Stimulated activated CD8-positive, alpha-beta memory T cell treated with anti-CD3 and anti-CD28 coated beads, Interleukin-4, amount 100 ng/mL, for 1 hour (primary cell): ENCODE results near the gene TXNRD3.
"Not testable (repeated sequence)": the region's sequence is repeated elsewhere in the genome, so short reads cannot be mapped to it uniquely, and the experiment has no call there.

Source experiments
- DNase-seq, 2 donors: peaks; one replicate each; pipeline ENCODE4 v3.0.0-alpha.2; 2020; ENCODE audit warnings: low read depth in 2 of 2, low spot score in 1 of 2

TXNRD3 gene

DNA sequence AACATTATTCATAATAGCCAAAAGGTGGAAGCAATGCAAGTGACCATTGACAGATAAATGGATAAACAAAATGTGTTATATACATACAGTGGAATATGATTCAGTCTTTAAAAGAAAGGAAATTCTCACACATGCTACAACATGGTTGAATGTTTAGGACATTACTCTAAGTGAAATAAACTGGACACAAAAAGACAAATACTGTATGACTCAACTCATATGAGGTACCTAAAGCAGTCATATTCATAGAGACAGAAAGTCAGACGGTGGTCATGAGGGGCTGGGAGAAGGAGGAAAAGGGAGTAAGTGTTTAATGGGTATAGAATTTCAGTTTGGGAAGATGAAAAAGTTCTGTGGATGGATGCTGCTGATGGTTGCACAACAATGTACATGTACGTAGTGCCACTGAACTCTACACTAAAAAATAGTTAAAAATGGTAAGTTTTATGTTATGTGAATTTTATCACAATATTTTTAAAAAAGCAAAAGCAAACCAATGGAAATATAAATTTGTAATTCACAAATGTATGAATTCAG is 5.3 kb downstream of the TXNRD3 start:
- DNase-seq, result no peak

DNA sequence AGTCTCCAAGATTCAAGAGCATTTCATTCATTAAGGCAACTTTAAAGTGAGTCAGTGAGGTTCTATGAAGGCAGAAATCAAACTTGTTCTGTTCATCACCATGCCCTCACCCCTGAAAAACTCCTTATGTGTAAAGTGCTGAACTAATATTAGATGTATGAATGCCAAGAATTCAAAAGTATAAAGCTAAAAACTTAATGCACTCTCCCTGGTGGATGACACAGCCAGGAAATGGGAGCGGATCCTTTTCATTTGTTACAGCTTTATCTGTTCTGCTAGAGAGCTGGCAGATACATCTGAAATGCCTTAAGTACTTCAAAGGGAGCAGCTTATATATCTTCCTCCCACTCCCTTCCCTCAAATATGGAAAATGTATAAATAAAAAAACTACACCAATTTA is 8.2 kb downstream of the TXNRD3 start:
- no peak for DNase-seq

DNA sequence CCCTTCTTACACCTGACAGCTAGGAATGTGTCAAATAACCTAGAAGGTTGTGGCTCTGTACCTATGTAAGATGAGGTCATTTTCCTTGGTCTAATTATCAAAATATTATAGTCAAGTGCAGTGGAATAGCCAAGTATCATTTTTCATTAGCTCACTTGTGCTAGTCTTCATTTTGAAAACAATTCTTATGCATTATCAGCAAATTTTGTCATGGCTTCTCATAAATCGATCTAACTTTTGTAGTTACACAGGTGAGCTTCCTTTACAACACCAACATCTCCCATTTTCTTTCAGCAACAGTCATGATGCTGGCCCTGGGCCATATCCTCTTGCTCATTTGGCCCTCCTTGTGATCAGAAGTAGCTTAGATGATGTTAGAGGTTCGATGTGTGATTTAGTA is 10.3 kb downstream of the TXNRD3 start:
- no peak for DNase-seq

DNA sequence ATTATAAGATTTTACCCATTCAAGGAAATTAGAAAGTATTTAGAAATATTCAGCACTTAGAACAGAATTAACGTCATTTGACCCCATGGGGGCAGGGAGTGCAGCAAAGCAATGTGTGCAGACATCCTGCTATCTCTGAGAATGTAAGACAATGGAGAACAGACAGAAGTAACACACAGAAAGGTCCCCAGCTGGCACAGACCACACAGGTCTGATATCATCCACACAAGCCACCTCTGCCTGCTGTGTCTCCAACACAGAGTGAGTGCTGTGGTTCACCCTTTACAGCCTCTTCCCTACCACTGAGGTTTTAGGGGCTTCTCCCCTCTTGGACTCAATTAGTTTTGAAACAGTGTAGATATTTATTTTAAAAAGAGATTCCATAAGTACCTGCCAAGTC is 16.1 kb downstream of the TXNRD3 start:
- no peak for DNase-seq

DNA sequence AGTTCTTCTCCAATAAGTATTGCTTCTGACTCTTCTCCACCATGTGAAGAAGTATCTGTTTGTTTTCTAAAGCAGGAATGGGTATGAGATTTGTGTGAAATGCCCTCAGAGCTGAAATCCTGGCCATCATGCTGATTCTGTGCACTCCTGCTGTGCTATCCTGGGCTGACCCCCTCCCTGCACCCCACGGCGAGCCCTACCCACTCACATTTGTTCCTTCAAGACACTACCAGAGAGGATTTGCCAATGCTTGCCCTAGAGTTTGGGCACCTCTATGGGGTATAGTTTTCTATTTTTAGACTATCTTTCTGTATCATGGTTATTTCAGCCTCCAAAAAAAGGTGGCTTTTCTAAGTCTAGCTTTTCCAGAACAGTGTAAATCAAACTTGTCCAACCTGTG is 18.5 kb downstream of the TXNRD3 start:
- no peak for DNase-seq

DNA sequence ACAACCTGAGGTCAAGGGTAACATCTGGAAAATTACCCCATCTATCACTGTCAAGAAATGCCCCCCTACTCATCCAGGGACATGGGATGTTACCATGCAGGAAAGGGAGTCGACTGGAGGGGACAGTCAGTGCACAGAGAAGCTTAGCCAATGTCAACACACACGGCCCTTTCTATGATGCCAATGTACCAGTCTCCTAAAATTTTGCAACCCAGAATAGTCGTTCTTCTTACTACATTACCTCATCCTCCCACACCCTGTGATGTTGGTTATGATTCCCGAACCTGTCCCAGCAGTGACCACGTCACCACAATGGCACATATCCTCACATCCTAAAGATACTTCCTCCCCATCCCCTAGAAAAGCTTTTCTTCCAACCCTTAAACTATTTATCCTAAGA is 20.1 kb downstream of the TXNRD3 start:
- DNase-seq, result no peak

DNA sequence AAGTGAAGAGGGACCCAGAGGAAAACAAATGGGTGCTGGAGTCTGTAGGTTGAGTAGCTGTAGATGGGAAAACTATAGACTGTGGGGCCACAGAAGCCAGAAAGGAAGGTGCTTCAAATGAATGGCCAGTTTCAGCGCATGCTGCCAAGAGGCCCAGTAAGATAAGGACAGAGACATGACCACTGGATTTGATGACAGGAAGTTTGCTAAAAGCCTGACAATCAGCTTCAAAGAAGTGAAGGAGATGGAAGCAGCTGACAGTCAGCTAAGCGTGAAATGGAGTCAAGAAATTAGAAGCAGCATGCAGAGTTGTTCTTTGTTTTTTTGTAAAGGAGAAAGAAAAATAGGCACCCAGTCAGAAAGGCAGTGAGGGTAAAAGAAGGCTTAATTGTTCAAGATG is 24.9 kb downstream of the TXNRD3 start:
- no peak for DNase-seq

DNA sequence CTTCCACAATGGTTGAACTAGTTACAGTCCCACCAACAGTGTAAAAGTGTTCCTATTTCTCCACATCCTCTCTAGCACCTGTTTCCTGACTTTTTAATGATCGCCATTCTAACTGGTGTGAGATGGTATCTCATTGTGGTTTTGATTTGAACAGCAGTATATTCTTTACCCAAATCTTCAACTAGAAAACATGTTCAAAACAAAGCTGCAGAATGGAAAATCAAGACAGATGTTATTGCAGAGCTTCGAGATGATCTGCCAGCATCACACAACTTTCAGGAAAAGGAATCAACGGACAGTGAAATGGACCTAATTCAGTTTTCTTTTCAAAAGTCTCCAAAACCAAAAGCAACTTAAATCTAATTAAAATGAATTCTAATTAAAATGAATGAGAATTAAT is 29.2 kb downstream of the TXNRD3 start:
- not testable (repeated sequence) for DNase-seq

DNA sequence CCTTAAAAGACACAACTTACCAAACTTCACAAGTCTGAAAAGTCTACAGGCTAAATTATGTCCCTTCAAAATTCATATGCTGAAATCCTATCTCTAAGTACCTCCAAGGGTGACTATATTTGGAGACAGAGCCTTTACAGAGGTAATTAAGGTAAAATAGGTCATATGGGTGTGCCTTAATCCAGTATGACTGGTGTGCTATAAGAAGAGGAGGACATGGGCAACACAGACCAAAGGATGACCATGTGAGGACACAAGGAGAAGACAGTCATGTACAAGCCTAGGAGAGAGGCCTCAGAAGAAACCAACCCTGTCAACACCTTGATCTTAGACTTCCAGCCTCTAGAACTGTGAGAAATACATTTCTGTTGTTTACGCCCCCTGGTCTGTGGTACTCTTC is 32.2 kb downstream of the TXNRD3 start:
- DNase-seq, result no peak

DNA sequence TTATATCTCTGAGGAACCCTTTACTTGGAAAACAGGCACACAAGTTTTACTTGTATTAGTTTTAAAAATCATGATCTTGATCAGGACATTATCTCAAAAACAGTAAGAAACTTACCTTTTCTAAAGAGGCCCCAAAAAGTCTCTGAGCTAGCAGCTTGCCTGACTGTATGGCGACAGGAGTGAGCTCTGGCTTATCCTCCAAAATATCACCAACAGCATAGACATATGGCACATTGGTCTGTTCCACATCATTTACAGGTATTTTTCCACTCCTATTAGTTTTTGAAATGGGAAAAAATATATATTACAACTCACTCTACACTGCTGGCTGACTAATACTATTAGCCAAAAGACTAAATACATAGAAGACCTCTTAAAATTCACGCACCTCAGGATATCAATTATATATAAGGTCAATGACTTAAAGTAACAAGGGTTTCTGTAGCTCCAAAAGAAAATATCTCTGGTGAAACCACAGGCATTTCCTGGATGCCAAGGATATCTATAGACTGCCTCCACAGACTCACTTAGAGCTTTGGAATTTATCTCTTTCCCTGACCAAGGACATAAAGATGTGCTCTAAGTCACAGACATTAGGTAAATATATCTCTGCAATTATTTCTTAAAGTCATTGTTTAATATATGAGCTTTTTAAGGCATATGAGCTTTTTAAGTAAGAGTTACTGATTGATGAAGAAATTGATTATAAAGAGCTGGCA is 33.1 kb downstream of the TXNRD3 start:
- no peak for DNase-seq

DNA sequence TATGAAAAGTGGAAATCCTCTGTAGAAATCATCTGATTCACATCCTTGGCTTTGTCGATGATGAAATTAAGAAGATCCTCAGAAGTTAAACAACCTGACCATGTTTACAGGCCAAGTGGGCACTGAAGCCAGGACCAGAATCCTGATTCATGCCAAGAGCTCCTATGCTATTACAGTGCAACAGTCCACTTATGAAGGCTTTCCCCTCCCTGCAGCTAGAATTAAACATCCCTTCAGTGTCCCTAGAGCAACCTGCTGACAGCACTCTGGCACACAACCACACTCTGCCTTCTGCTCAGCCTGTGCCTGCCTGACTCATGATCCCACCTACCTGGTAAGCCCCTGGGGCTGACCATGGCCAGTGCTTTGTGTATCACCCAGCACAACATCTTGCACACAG is 33.8 kb downstream of the TXNRD3 start:
- no peak for DNase-seq

DNA sequence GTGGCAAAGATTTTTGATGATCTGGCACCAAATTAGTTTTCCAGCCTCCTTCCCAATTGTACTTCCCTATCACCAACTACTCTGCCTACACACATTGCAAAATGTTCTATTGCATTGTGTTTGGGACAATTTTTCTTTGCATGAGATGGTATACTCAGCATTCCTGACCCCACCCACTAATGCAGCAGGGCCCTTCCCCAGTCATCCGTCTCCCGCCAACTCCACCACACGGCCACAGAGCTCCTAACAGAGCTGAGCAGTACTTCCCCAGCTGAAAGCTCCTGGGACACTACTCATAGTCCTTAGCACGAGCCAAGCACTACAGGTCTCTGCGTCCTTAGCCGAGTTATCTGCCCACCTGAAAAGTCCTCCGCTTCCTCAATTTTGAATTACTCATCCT is 34.2 kb downstream of the TXNRD3 start:
- DNase-seq, result no peak

DNA sequence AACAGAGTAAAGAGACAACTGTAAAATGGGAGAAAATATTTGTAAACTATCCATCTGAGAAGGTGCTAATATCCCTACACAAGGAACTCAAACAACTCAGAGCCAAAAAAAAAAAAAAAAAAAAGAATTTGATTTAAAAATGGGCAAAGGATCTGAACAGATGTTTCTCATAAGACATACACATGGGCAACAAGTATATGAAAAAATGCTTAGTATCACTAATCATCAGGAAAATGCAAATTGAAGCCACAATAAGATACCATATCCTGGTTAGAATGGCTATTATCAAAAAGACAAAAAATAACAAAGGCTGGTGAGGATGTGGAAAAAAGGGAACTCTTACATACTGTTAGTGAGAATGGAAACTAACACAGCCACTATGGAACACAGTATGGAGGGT is 36.2 kb downstream of the TXNRD3 start:
- no peak for DNase-seq

DNA sequence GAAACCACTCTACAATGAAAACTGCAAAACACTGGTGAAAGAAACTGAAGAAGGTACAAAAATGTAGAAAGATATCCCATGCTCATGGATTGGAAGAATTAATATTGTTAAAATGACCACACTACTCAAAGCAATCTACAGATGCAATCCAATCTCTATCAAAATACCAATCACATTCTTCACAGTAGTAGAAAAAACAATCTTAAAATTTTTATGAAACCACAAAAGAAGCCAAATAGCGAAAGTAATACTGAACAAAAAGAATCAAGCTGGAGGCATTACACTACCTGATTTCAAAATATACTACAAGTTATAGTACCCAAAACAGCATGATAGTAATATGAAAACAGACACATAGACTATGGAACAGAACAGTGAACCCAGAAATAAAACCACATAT is 36.9 kb downstream of the TXNRD3 start:
- DNase-seq, result no peak

DNA sequence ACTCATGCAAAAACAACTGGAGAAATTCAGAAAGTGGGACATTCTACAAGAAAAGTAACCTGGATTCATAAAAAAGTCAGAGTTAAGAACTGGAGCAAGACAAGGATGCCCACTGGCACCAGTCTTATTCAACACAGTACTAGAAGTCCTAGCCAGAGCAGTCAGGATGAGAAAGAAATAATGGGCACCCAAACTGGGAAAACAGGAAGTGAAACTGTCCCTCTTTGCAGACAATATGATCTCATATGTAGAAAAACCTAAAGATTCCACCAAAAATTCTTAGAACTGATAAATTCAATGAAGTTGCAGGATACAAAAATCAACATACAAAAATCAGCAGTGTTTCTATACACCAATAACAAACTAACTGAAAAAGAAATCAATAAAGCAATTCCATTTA is 37.4 kb downstream of the TXNRD3 start:
- no peak for DNase-seq

DNA sequence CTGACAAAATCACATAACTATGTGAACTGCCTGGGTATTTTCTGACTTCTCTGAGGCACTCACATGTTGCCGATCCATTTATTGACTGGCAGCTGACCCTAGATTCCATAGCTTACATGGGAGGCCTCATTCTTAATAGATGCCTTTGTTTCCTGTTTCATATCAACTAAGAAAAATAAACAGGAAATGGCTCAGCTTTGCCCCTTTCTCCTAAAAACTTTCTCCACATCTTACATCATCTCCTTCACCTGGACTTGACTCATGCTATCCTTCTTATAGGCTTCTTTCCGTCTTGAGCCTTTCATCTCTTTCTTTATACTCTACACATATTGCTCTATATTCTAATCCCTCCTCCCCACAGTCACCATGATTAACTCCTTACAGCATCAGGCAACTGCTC is 38.0 kb downstream of the TXNRD3 start:
- no peak for DNase-seq

DNA sequence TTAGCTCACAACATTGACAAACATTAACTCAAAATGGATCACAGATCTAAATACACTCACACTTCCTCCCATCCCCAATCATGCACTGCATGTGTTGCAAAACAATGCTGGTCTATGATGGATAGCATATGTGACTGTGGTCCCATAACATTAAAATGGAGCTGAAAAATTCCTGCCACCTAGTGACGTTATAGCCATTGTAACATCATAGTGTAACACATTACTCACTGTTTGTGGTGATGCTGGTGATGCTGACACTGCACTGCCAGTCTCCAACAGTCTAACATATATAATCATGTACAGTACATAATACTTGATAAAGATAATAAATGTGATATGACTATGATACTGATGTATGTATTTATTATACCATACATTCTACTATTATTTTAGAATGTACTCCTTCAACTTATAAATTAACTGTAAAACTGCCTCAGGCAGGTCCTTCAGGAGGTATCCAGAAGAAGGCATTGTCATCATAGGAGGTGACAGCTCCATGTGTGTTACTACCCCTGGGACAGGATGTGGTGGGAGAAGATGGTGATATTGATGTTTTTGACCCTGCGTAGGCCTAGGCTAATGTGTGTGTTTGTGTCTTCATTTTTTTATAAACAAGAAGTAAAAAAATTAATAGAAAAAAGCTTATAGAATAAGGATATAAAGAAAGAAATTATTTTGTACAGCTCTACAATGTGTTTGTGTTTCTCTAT is 41.3 kb downstream of the TXNRD3 start:
- no peak for DNase-seq

DNA sequence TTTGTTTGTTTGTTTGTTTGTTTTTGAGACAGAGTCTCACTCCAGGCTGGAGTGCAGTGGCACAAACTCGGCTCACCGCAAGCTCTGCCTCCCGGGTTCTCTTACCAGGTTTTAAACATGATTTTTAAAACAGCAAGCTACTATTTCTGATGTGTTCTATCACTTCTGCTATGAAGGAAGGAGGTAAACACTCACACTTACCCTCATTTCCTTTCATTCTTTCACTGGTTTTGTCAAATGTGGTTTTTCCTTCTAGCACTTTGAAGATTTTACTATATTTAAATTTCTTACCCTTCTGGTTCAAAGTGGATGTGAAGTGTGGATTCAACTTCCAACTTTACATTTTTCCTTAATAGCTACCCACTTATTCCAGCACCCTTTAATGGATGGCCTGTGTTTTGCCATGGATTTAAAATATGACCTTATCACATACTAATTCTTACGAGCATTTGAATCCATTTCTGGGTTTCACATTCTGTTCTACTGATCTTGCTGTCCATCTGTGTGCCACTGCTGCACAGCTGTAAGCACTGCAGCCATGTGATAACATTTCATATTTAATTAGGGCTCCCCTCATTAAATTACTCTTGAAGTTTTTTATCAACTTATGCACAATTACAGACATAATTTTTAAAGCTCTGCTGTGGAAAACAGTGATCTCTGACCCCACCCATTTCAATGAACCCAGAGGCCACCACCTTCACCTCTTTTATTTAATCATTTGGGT is 42.3 kb downstream of the TXNRD3 start:
- DNase-seq, result no peak

DNA sequence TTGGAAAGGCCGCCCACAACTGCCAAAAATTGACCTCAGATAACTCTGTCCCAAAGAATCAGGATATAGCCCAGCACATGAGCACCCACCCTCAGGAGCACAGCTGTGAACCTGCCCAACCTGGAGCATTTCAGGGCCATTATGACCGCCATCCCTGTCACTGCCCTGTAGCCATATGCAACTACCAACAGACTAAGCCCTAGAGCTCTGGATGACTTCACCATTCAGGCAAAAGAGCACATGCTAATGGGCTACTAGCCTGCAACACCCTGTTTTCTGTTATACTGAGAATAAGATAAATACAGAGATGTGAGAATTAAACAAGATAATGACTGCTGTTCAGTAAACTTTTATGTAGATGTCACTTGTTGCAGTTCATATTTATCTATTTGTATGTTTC is 45.0 kb downstream of the TXNRD3 start:
- no peak for DNase-seq

DNA sequence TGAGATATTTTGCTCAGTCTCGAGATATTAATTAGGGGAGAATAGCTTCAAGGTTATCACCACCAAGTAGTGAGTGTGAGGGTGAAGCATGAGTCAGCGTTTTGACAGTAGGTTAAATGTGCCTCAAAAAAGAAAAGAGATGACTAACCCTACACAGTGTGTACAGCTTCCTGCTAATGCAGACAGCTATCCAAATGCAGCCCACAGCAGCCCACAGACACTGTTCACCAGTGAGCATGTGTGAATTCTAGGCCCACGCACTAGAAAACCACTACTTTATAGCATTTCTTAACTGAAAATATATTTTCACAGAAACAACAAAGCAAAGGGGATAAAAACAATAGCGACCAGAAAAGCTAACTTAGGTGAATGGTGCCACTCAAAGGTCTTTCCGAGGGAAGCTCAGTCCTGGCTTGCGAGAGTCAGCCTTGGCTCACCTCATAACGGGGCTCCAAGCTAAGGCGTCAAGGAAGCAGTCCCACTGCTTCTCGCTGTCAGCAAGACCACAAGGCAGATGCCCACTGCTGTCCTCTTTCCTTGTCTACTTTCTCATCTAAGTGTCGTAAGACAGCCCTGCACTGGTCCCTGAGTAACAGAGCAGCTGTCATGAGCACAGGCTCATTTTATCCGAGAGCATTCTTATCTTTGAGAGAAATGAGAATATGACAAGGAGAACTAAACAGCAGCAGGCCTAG is 47.6 kb downstream of the TXNRD3 start:
- no peak for DNase-seq

DNA sequence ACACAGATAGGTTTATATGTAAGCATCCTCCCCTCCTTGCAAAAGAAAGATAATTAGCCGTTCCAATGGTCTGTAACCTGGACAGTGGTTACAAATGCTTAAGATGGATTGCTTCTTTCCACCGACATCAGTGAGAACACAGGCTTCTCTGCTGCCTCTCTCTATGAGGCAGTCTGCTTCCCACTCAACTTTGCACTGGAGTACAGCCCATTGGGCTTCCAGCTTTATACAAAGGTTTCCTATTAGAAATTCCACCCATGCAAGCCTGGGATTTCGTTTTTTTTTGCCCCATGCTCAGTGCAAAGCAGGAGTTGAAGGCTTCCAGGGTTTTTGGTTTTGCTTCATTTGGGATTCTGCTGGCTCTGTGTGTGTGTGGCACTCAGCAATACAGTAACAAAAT is 48.9 kb downstream of the TXNRD3 start:
- DNase-seq, result no peak

DNA sequence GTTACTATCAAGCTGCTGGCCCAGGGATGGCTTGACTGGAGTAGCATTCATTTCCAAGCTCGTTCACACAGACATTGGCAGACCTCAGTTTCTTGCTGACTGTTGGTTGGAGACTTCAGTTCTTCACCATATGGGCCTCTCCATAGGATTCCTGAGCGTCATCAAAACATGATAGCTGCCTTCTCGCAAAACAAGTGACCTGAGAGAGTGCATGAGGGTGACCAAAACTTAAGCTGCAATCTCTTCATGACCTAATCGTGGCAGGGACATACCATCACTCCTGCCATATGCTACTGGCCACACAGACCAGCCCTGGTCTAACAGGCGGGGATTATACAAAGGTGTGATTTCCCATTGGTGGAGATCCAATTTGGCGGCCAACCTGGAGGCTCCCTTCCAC is 50.2 kb downstream of the TXNRD3 start:
- no peak for DNase-seq
